Stimulated activated CD8-positive, alpha-beta memory T cell treated with anti-CD3 and anti-CD28 coated beads, Interleukin-7, amount 100 ng/mL, for 24 hours (primary cell): ENCODE results near the gene DAPP1.
"Not testable (repeated sequence)": the region's sequence is repeated elsewhere in the genome, so short reads cannot be mapped to it uniquely, and the experiment has no call there.

Experiments
- DNase-seq: peaks from one replicate; pipeline ENCODE4 v3.0.0-alpha.2; 2020; ENCODE audit warnings: low read depth

The DAPP1 gene

DNA sequence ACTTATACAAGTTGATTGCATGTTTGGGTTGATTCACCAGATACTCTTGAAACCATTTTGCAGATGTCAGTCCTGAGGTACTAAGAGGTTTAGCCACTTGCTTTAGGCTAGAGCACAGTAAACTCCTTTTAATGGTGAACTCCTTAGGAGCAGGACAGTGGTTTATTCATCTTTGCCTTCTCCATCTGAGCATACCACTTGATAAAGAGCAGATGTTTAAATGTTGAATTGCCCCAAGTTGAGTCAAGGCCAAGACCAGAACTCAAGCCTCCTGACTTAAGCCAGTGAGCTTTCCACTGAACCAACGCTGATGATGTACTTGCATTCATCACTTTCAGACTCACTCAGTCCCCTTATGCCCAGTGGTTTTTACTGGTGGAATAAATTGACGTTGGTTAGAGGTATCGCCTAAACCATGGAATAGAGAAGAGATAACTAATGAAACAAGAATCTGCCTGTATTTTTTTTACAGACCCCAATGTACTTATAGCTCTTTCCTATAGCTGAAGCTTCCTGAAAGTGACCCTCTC, 7.5 kb downstream of the DAPP1 start:
- DNase-seq, result no peak

DNA sequence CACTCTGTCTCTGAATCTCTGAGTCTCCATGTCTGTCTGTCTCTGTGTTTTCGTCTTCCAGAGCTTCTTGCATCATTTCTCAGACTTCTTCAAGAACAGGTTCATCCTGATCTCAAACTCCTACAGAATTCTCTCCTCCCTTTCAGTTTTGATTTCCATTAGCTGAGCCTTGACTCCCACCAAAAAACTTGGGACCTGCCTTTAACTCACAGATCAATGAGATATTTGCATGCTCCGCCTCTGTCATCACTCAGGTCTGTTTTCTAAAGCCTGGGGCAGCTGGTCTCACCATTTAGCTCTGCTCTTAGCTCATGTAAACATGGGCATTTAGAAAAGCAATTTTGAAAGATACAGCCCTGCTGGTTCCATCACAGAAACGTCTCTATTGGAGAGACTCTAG, 8.6 kb downstream of the DAPP1 start:
- DNase-seq, result no peak

DNA sequence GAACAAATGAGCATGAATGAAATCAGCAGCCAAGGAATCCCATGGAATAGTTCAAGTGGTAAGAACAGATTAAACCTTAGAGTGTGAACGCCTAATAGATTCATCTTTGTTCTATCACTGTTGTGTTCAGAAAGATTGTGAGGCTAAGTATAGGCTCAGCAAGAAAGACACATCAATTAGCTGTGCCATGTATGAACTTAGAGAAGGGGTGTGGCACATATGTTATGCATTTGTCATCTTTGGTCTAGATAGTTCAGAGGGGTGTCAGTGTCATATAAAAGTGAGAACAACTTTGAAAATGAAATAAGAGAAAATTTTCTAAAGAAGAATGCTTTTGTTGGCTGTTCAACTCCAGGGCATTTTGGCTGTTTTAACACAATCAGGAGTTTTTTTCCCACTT, 9.4 kb downstream of the DAPP1 start:
- DNase-seq, result no peak

DNA sequence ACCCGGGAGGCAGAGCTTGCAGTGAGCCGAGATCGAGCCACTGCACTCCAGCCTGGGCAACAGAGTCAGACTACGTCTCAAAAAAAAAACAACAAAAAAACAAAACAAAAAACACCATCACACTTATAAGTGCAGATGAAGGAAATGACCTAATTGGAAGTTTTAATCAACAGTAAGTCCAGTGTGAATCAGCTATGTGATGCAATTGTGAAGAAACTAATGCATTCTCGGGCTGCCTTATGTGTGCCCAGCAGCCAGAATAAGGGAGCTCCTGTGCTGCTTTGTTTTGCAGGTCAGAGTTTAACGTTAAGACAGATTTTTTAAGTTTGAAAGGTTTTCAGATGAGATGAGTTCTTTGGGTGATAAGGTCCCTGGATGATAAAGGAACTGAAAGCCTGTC, 10.8 kb downstream of the DAPP1 start:
- DNase-seq, result no peak

DNA sequence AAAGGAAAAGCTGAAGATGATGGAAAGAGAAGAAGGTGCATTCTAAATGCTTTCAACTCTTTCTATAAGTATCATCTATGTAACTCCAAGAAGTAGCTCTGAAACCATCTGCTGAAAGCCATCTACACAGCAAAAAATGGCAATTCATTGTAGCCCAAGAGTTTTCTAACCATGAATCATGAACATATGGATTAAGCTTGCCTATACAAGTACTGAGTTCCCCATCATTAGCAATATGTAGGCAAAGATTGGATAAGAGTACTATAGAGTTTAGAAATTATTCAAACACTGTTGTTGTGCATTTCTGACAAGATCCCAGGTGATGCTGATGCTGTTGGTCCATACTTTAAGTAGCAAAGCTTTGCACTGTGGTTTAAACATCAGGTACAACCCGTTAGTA, 11.2 kb downstream of the DAPP1 start:
- DNase-seq, result no peak

DNA sequence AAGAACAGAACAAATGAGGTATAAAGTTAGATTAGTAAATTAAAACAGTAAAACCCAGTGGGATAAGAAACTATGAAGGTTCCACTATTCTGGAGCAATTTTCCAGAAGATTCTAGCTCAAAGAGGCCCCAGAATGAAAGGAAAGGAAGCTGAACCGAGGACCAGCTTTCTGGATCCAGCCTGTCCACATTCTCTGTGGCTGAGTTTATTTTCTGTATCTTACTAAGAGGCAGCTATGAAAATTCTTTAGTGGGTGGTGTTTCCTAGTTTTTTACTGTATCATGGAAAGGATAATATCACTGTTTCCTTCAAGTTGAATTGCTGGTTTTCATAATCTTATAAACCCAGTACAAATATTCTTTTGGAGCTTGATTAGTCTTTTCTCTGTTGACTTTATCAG, 11.8 kb downstream of the DAPP1 start:
- no peak for DNase-seq

DNA sequence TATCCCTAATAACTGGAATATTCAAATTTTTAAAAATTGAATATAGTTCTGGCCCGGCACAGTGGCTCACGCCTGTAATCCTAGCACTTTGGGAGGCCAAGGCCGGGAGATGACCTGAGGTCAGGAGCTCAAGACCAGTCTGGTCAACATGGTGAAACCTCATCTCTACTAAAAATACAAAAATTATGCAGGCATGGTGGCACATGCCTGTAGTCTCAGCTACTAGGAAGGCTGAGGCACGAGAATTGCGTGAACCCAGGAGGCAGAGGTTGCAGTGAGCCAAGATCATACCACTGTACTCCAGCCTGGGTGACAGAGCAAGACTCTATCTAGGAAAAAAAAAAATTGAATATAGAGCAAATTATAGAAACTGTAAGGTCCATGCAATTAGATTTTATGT, 13.4 kb downstream of the DAPP1 start:
- not testable (repeated sequence) for DNase-seq

DNA sequence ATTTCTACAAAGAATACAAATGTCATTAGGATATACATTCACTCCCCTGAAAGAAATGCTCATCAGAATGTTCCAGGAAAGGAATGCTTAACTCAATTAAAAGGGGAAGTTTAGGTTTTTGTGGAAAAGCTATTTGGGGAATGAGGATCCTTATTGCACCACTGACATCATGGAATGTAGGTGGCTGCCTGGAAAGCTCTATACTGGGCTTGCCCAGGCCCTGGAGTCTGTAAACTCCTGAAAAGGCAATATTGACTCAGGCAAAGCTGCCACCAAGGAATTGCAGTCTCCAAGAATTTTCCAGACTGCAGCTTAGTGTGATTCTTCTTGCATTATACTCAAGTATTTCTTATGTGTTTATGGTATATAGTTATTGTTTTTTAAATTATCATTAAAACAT, 15.7 kb downstream of the DAPP1 start:
- no peak for DNase-seq

DNA sequence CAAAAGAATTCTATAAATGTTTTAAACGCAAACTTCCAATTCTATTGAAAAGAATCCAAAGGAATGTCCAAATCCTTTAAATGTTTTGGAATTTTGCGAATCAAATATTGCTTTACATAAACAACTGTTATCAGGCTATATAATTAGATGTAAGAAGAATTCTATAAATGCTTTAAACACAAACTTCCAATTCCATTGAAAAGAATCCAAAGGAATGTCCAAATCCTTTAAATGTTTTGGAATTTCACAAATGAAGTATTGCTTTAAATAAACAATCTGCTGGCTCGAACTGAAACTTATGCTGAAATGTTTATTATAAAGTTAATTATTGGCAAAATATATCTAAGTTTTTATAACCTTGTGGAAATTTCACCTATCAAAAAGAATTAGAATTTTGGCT, 16.1 kb downstream of the DAPP1 start:
- no peak for DNase-seq

DNA sequence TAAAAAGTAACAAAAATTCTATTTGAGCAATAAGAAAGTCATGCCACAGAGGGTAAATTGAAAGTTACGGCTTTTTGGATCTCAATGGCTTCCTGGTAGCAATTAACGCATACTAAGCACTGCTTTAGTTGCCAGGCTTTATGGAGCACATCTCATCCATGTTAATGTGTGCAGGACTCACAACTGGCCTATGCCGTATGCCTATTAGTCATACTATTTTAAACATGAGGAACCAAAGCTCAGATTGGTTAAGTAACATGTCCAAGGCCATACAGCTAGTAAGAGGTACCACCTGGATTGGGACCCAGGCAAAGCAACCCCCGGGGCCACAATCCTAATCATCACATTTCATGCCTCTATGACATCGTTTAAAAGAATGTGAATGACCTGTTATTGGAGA, 17.1 kb downstream of the DAPP1 start:
- no peak for DNase-seq

DNA sequence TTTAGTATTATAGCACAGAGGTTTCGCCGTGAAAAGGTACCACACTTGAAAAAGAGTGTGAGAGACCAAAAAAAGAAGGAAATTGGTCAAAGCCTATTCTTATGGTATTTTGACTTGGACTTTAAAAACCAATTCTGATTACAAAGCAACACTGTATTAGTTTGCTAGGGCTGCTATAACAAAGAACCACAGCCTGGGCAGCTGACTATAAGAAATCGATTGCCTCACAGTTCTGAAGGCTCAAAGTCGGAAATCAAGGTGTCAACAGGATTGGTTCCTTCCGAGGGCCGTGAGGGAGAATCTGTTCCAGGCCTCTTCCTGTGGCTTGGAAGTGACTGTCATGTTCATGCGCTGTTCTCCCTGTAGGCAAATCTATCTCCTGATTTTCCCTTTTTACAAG, 17.9 kb downstream of the DAPP1 start:
- no peak for DNase-seq

DNA sequence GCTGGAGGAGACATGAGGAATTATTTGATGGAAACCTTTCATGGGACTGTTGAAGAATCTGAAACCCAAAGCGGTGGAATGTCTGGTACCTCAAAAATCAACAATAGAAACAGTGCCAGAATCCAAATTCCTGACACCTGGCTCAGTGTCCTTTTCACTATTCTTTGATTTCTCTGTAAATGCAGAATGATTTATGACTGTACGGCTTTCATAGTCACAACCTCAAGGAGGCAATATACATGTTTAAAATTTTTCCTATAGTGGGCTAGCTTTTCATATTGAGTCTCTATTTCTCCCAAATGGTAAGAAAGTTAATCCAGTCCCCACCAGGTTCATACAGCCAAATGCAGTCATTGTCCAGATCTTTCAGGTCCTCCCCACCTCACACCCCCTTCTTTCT, 19.3 kb downstream of the DAPP1 start:
- no peak for DNase-seq

DNA sequence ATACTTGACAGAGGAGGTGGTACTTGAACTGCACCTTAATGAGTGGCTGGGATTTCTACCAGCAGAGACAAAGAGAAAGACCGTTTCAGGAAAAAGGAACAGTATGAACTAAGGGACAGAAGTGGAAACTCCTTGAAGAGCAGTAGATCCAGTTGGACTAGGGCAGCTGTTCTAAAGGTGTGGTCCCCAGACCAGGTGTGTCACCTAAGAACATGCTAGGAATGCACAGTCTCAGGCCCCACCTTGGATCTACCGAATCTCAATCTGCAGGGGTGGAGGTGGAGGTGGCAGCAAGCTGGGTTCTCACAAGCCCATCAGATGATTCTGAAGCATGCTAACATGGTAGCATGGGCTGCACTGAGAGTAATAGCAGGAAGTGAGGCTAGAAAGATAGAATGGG, 22.3 kb downstream of the DAPP1 start:
- no peak for DNase-seq

DNA sequence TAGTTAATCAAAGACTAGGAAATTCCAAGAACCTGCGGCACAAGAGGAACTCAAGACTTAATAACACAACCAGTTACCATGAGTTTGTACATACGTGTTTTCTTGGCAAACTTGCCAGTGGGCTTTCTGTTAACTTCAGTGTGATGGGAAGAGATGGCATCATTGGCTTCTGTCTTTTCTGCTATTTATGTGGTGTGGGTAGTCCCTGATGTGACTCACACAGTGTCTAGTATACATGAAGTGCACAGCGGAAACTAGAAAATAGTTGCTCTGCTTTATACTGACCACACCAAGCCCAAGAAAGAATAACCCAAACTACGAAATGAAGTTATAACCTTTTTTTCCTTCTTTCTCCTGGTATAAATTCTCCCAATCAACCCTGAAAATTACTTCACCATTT, 24.5 kb downstream of the DAPP1 start:
- no peak for DNase-seq

DNA sequence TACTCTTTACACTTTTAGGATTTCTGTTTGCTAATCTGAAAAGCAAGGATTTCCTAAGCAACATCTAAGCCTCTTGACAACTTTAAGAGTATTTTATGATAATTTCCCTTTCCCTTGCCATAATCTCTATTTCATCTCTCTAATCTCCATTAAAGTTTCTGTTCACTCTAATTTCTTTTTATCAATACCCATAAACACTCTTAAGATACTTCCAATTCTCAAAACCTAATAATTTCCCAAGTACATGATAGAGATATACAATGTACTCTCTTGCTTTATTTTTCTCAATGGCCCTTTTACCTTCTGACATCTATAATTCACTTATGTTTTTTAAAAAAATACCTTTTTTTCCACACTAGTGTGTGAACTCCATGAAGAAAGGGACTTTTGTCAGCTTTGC, 26.8 kb downstream of the DAPP1 start:
- DNase-seq, result no peak

DNA sequence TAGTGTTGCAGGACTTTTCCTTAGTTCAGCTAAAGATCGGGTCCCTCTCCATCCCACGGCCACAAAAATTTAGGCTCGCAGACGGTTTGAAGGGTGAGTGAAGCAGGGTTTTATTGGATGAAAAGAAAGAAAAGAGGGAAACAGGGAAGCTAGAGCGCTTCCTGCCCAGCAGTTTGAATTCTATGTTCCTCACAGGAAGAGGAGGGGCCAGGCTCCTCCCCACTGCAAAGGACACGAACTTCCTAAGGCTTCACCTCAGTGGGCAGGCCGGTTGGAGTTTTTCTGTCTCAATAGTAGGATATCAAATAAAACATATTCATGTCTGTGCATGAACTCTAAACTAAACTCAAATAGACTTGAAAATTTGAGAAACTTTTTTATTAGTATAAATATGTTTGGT, 27.4 kb downstream of the DAPP1 start:
- DNase-seq, result no peak

DNA sequence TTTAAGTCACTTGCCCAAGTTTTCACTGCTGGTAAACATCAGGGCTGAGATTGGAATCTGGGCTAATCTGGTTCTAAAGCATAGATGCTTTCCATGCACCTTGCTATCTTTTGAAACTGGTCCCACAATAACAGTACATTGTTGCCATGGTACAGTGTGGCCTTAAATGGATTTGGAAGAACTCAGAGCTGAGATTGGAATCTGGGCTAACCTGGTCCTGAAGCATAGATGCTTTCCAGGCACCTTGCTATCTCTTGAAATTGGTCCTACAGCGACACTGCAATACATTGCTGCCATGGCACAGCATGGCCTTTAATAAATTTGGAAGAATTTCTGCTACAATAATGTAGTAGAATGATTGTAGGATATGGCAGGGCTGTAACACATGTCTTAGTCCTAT, 28.6 kb downstream of the DAPP1 start:
- DNase-seq, result no peak

DNA sequence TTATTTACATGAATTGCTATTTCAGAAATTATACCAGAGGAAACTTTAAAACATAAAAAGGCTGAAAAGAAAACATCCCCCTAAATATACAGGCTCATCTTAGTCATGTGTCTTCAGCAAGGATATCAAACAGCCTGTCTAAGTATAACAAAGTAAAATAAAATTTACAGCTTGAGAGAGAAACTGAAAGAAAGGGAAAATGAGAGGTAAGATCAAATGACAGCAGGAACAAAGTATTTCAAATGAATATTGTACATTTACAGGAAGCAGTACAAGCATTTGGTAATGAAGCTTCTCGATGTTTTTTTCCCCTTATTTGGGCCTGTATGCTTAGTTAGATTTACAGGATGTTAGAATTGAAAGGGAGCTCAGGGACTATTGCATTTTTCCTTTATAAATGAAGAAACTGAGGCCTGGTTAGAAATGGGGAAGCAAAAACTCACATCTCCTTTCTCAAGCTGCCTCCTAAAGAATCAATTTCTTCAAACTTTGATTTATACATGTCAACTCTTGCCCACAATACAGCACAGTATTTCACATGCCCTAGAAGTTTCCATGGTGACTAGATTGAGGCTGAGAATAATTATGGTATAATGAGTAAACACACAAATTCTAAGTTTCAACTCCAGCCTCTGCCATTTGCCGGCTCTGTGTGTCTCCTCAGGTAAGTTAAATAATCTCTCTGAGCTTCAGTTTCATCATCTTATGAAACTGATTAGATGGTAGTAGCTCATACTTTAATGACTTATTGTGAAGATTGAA, 29.3 kb downstream of the DAPP1 start:
- no peak for DNase-seq

DNA sequence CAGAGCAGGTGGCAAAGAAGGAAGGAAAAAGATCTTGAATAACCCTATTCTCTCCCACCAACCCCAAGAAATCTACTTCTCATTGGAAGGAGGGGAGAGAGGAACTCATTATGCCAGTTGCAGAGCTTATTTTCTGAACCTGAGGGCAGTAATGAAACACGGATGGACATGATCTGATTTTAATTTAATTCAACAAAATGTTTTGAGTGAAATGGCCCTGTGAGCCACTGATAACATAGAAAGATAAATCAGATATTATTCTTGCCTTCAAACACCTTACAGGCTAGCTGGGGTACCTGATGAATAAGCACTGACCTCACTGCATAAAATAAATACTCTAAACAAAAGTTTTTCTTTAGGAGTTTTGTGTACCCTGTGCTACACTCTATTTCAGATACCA, 30.3 kb downstream of the DAPP1 start:
- DNase-seq, result no peak

DNA sequence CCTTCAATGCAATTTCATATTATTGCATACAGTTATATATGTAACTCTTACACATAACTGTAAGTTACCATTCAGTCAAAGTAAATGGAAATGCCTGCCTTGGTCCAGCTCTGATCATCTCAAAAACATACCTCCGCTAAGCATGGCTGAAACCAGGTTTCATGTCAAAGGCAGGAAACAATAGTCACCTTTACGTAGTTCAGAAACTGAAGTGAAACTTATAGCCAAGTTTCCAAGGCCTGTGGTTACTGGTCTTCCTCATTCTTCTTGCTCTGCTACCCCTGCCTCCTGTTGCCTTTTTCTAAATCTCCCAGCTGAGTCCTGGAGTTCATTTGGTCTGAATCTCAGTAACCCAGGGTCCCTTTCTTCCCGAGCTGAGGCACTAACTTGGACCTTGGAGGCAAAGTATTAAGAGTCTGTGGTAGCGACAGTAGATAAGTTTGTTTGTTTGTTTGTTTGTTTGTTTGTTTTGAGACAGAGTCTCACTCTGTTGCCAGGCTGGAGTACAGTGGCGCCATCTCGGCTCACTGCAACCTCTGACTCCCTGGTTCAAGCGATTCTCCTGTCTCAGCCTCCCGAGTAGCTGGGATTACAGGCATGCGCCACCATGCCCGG, 30.8 kb downstream of the DAPP1 start:
- no peak for DNase-seq

DNA sequence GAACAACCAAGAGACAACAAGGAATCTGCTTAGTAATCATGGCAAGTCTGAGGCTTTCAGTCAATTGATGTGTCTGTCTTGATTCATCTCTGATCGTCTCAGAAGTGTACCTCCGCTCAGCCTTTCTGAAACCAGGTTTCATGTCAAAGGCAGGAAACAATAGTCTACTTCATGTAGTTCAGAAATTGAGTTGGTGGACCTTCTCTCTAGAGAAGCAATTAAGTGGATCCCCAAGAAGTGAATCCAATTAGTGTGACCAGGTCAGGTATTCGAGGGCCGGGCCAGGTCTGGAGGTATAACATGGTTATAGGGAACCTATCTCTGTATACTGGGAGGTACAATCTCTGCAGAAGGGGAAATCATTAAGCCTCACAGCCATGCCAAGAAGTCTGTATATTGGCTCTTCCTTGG, 32.0 kb downstream of the DAPP1 start:
- no peak for DNase-seq

DNA sequence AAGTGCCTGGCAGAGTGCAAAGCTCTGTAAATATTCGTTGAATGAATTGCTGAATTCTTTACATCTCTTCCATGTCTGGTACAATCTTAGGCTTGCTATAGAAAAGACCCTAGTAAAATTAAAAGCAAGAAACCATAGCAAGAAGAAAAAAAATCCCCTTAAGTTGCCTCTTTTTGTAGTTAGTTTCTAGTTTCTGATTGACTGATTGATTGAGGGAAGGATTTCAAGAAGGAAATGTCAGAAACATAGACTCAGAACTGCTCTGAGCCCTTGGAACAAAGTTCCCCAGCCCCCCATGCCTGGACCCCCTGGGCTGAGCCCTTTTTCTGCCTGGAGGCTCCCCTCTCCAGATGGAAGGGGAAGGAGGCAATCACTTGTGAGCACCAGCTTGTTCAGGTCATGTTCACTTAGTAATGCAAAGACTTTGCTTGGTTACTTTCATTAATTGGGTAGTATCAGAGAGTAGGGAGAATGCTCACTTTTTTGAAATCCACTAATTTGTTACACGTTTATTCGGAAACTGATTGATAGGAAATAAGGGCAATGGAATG, 35.6 kb downstream of the DAPP1 start:
- DNase-seq, result no peak

DNA sequence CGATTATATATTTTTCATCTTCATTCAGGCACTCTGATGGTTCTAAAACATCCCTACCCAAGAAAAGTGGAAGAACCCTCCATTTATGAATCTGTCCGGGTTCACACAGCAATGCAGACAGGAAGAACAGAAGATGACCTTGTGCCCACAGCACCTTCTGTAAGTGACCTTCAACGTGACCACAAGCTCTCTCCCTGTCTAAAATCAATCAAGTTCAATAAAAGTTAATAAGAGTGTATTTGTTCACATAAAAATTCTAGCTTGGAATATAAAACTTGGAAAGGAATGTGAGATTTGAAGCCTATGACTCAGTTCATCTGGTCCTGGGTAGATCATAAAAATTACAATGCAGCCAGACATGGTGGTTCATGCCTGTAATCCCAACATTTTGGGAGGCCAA, 36.6 kb downstream of the DAPP1 start:
- no peak for DNase-seq

DNA sequence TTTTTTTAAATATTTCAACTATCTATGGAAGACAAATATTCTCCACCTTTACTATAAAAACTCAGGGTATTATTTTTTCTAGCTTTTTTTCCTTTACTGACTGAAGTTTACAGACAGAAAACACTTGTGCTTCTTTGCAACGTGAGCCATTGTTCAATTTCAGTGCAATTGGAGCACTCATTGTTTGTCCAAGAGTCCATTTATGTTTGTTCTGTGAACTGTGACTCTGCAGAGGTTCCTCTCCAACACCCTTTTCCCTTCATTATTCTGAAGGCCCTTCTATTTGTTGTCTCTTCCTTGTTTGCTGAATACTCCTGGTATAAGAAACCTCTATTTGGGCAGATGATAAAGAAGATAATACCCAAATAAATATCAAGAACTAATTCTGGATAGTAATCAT, 37.4 kb downstream of the DAPP1 start:
- no peak for DNase-seq
